Left ventricle myocardium inferior (tissue), 1 donor: Measurements from ENCODE around the gene EFNA2. TPM values are rescaled to one million over a fixed set of nuclear protein-coding genes. Genes with fewer than 3 reads are reported as not detected.
A peak's percentile ranks its signal among the peaks of the same experiment; 100 is the strongest.

Experiments used
- DNase-seq: peaks from one replicate; pipeline ENCODE4 v3.0.0-alpha.2; 2020
- H3K27ac ChIP-seq: fragments of 200-600 bp; replicated peaks from 2 replicates; pipeline ENCODE4 v1.8.0; 2021
- H3K27me3 ChIP-seq: fragments of 200-600 bp; 2 replicates; pipeline ENCODE4 v1.8.0; 2021; ENCODE audit warnings: low read depth
- H3K36me3 ChIP-seq: fragments of 200-600 bp; 2 replicates; pipeline ENCODE4 v1.8.0; 2021
- H3K4me1 ChIP-seq: fragments of 200-600 bp; 2 replicates; pipeline ENCODE4 v1.8.0; 2021
- H3K4me3 ChIP-seq: fragments of 200-600 bp; 2 replicates; pipeline ENCODE4 v1.8.0; 2021; ENCODE audit warnings: mild to moderate bottlenecking, moderate library complexity
- H3K9me3 ChIP-seq: fragments of 200-600 bp; replicated peaks from 2 replicates; pipeline ENCODE4 v1.8.0; 2021
- CTCF ChIP-seq: fragments of 200-600 bp; IDR thresholded peaks from 2 replicates; pipeline ENCODE4 v1.8.0; 2021; ENCODE audit warnings: antibody characterized with exemption, mild to moderate bottlenecking, borderline replicate concordance
- intact Hi-C: fragments of 100-400 bp; cut with micrococcal nuclease; formaldehyde crosslinking; loops from one replicate; pipeline ENCODE4 v1.11.0; 2022
- total RNA-seq: library from RNA; stranded (reverse); fragmentation: NEBNext Ultra II Directional; extraction: Animal tissue kit (Norgen Biotek cat#: 25700); gene quantifications from one replicate; pipeline ENCODE4 v1.2.1, GENCODE V29; 2021
- donor health status: DM: no; HTN: yes; CAD: no; lungs with severe emphysema.

EFNA2 gene
- total RNA-seq, 1 donor from 2014 or later: not detected

GRCh38 chr19:1266129-1266915, 19.4 kb upstream of the EFNA2 start:
- Histone ChIP-seq H3K27me3 (no peaks in the 10 kb centered on the region), H3K4me1 (peaks cover 83% of the 10 kb centered on the region), H3K9me3 (no peaks in the 10 kb centered on the region), H3K4me3 (peak overlapping the region; percentile 67), H3K36me3 (peaks cover 12% of the 10 kb centered on the region), H3K27ac (peak overlapping the region; percentile 100)
- intact Hi-C loops: no loop called here
- peak; percentile 90 for DNase-seq
- no peak for TF ChIP-seq CTCF

- Histone ChIP-seq H3K36me3 (peaks cover 19% of the 10 kb centered on the region), H3K27ac (peak overlapping the region; percentile 100), H3K27me3 (no peaks in the 10 kb centered on the region), H3K4me3 (peak overlapping the region; percentile 67), H3K4me1 (peaks cover 83% of the 10 kb centered on the region), H3K9me3 (no peaks in the 10 kb centered on the region)
- intact Hi-C loops: no loop called here
- peak; percentile 83 for DNase-seq
- TF ChIP-seq CTCF: peak; percentile 96
Observed at GRCh38 chr19:1266916-1267476, 18.7 kb upstream of the EFNA2 start.

- Histone ChIP-seq H3K36me3 (peaks cover 25% of the 10 kb centered on the region), H3K4me1 (peaks cover 83% of the 10 kb centered on the region), H3K9me3 (no peaks in the 10 kb centered on the region), H3K27me3 (no peaks in the 10 kb centered on the region), H3K27ac (peak overlapping the region; percentile 100), H3K4me3 (peak overlapping the region; percentile 67)
- intact Hi-C loops: no loop called here
- no peak for TF ChIP-seq CTCF
- no peak for DNase-seq
Observed at GRCh38 chr19:1267477-1268225, 18.0 kb upstream of the EFNA2 start.

- H3K9me3 ChIP-seq: no peaks in the 10 kb centered on the region
- intact Hi-C loops: no loop called here
- no peak for TF ChIP-seq CTCF
- peaks cover 87% of the 10 kb centered on the region for H3K4me1 ChIP-seq
- peak overlapping the region; percentile 86 for H3K4me3 ChIP-seq
- H3K27me3 ChIP-seq: no peaks in the 10 kb centered on the region
- H3K36me3 ChIP-seq: peaks cover 33% of the 10 kb centered on the region
- DNase-seq: no peak
- H3K27ac ChIP-seq: peak overlapping the region; percentile 100
Observed at GRCh38 chr19:1268226-1269064, 17.2 kb upstream of the EFNA2 start.

- no peak for TF ChIP-seq CTCF
- Histone ChIP-seq H3K4me3 (peak within 1 kb of the TSS; percentile 86), H3K4me1 (peaks cover 93% of the 10 kb centered on the region), H3K9me3 (no peaks in the 10 kb centered on the region), H3K27ac (peak within 1 kb of the TSS; percentile 100), H3K36me3 (peaks cover 39% of the 10 kb centered on the region), H3K27me3 (no peaks in the 10 kb centered on the region)
- intact Hi-C loops: no loop called here
- peak; percentile 100 for DNase-seq
Observed at GRCh38 chr19:1269065-1269477, 16.6 kb upstream of the EFNA2 start, which contains the start of gene CIRBP. CIRBP (plus strand) TSS chr19:1269332; CDS start chr19:1270934, 1,602 bp downstream.
